KOPT-K1 (cell line): ENCODE measurements around the gene ABCA13.

Source experiments
- H3K27ac ChIP-seq: fragments of 200-600 bp; sonication (generic); 2 replicates; pipeline ENCODE4 v1.5.1; 2016; ENCODE audit warnings: antibody characterized with exemption, mild to moderate bottlenecking, low read depth, low read length; ENCODE audit not compliant: poor library complexity, severe bottlenecking
- H3K36me3 ChIP-seq: fragments of 200-600 bp; sonication (generic); 2 replicates; pipeline ENCODE4 v1.5.1; 2017; ENCODE audit warnings: antibody characterized with exemption, mild to moderate bottlenecking, low read length, moderate library complexity; ENCODE audit not compliant: insufficient read depth
- H3K9me3 ChIP-seq: fragments of 200-600 bp; sonication (generic); 2 replicates; pipeline ENCODE4 v1.5.1; 2017; ENCODE audit warnings: antibody characterized with exemption, low read length, mild to moderate bottlenecking; ENCODE audit not compliant: insufficient read depth, poor library complexity, severe bottlenecking

Gene ABCA13

DNA sequence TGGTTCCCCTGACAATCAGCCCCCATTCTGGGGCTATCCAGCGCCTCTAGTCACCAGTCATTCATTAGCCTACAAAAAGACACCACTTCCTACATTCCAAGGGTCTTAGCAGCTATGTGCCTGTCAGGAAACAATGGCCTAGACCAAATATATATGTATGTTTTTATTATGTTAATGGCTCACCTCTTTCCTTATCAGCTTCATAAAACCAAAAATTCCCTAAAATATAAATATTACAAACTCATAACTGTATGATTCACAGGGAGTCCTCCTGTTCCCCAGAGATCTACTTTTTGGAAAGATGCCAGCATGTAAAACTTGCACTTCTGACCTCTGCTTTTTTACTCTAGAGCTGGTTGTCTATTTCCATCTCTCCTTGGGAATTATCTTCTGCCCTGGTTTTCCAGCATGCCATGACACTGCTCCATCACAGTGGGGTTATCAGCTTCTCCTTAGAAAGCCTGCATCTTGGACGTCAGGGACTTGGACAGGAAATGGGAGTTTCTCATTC lies 79.2 kb downstream of the ABCA13 start:
- no peak overlapping the region for H3K27ac ChIP-seq
- H3K36me3 ChIP-seq, result no peaks in the 10 kb centered on the region
- no peaks in the 10 kb centered on the region for H3K9me3 ChIP-seq

- Histone ChIP-seq H3K27ac (no peak overlapping the region), H3K9me3 (no peaks in the 10 kb centered on the region), H3K36me3 (no peaks in the 10 kb centered on the region)
These were observed 80.5 kb downstream of the ABCA13 start for GRCh38 chr7:48251766-48252165.

- H3K27ac ChIP-seq, result no peak overlapping the region
These were observed 81.7 kb downstream of the ABCA13 start for GRCh38 chr7:48252995-48253394.

DNA sequence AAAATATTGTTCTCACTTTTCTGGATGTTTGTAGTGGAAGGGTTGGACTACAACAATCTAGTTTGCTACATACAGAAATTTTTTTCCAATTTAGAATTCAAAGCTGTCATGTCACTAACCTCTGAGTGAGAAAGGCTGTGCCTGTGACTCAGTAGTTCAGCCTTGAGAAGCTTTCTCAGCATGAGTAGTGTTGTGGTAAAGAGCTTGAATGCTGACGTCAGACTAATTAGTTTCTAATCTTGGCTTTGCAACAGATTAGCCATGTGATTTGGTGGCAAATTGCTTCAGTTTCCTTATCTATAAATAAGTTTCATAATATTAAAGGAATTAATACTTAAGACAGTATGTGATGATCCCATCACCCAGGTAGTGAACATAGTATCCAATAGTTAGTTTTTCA lies 83.8 kb downstream of the ABCA13 start:
- Histone ChIP-seq H3K36me3 (no peaks in the 10 kb centered on the region), H3K27ac (no peak overlapping the region), H3K9me3 (no peaks in the 10 kb centered on the region)

More at GRCh38 chr7:48252995-48253394, 81.7 kb downstream of the ABCA13 start:
- H3K36me3 ChIP-seq, result no peaks in the 10 kb centered on the region
- no peaks in the 10 kb centered on the region for H3K9me3 ChIP-seq

DNA sequence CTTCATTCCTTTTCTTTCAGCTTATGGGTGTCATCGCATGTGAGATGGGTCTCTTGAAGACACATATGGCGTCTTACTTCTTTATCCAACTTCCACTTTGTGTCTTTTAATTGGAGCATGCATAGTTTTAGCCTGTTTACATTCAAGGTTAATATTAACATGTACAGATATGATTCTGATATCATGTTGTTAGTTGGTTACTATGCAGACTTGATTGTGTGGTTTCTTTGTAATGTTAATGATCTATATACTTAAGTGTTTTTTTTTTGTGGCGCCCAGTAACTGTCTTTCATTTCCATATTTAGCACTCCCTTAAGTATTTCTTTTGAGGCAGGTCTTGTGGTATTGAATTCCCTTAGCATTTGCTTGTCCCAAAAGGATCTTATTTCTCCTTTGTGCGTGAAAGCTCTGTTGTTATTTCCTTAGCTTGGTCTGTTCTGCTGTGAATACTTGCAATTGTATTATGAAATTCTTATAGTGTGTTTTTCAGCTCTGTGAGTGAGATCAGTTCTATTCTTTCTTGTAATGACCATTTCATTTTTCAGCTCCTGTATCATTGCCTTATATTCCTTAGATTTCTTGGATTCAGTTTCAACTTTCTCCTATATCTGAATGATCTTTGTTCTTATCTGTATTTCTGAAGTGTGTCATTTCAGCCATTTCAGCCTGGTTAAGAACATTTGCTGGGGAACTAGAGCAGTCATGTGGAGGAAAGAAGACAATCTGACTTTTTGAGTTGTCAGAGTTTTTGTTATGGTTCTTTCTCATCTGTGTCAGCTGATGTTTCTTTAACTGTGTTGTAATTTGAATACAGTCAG lies 88.4 kb downstream of the ABCA13 start:
- no peaks in the 10 kb centered on the region for H3K36me3 ChIP-seq
- no peak overlapping the region for H3K27ac ChIP-seq

DNA sequence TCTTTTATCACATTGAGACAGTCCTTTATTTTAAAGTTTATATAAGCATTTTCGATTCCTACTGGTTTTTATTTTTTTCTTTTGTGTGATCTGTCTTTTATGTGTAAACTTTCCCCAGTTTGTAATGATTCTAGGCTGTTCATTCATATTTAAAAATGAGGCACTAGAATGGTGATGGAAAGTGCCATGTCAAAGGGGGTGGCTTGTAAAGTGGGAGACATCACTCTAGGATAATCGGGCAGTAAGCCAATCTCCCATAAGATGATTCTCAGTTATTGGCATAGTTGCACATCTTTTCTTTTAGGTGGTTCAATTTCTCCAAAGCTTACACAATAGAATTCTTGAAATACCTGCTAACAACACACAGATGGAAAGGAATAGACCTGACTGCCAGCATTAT lies 90.4 kb downstream of the ABCA13 start:
- Histone ChIP-seq H3K36me3 (no peaks in the 10 kb centered on the region), H3K9me3 (no peaks in the 10 kb centered on the region), H3K27ac (no peak overlapping the region)

More for the DNA sequence above, 88.4 kb downstream of the ABCA13 start:
- no peaks in the 10 kb centered on the region for H3K9me3 ChIP-seq

DNA sequence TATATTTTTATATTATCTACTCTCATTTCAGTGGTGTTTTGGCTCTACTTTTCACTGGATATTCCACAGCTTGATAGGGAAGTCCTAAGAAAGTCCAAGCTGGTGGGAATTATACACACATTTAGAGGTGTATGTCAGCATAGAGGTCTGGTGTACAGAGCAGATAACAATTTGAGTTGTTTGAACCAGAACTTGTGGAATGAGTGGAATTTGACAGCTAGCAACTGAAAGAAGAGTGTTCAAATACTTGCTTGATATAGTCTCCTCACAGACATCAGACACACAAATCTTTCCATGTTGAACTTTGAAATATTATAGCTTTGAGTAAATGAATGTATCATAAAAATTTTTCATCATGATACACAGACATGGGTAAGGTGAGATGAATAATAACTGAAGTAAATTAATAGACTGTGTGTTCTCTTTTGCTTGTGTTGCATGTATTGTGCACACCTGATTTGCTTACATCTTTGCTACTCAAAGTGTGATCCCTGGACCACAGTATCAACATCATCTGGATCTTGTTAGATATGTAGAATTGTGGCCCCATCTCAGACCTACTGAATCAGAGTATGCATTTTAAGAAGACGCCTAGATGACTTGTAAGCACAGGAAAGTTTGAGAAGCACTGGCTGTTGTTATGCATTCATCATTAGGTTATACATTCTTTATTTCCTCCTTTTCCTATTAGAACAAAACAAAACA lies 91.5 kb downstream of the ABCA13 start:
- no peak overlapping the region for H3K27ac ChIP-seq

GRCh38 chr7:48263311-48263650 lies 92.0 kb downstream of the ABCA13 start:
- Histone ChIP-seq H3K27ac (no peak overlapping the region), H3K9me3 (no peaks in the 10 kb centered on the region), H3K36me3 (no peaks in the 10 kb centered on the region)

More for the DNA sequence above, 91.5 kb downstream of the ABCA13 start:
- Histone ChIP-seq H3K36me3 (no peaks in the 10 kb centered on the region), H3K9me3 (no peaks in the 10 kb centered on the region)

- Histone ChIP-seq H3K27ac (no peak overlapping the region), H3K9me3 (no peaks in the 10 kb centered on the region)
These were observed 97.8 kb downstream of the ABCA13 start for GRCh38 chr7:48269066-48269465.

GRCh38 chr7:48274662-48275061 lies 103.4 kb downstream of the ABCA13 start:
- Histone ChIP-seq H3K27ac (no peak overlapping the region), H3K9me3 (no peaks in the 10 kb centered on the region), H3K36me3 (no peaks in the 10 kb centered on the region)

More at GRCh38 chr7:48269066-48269465, 97.8 kb downstream of the ABCA13 start:
- no peaks in the 10 kb centered on the region for H3K36me3 ChIP-seq

- no peaks in the 10 kb centered on the region for H3K36me3 ChIP-seq
- H3K27ac ChIP-seq, result no peak overlapping the region
These were observed 108.2 kb downstream of the ABCA13 start for GRCh38 chr7:48279420-48279819.

GRCh38 chr7:48280100-48280499 lies 108.8 kb downstream of the ABCA13 start:
- Histone ChIP-seq H3K9me3 (no peaks in the 10 kb centered on the region), H3K36me3 (no peaks in the 10 kb centered on the region), H3K27ac (no peak overlapping the region)

More at GRCh38 chr7:48279420-48279819, 108.2 kb downstream of the ABCA13 start:
- H3K9me3 ChIP-seq, result no peaks in the 10 kb centered on the region

- Histone ChIP-seq H3K9me3 (no peaks in the 10 kb centered on the region), H3K27ac (no peak overlapping the region), H3K36me3 (no peaks in the 10 kb centered on the region)
These were observed 114.1 kb downstream of the ABCA13 start for GRCh38 chr7:48285373-48285772.

DNA sequence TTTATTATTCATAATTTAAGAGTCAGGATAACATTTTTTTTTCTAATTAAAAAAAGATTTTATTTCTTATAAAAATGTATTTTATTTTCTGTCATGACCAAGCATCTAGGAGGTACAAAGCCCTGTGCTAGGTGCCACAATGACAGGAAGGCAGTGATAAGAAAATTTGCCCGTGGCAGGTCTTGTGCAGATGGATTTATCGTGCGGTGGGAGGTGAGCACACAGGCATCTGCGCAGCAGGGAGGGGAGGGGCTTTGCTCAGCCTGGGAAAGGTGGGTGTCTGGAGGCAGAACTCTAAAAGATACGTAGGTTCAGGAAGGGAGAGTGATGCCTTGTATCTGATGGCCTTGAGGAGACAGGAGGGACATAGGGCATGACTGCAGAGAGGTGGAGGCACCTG lies 115.6 kb downstream of the ABCA13 start:
- H3K27ac ChIP-seq, result no peak overlapping the region
- no peaks in the 10 kb centered on the region for H3K36me3 ChIP-seq
- no peaks in the 10 kb centered on the region for H3K9me3 ChIP-seq

DNA sequence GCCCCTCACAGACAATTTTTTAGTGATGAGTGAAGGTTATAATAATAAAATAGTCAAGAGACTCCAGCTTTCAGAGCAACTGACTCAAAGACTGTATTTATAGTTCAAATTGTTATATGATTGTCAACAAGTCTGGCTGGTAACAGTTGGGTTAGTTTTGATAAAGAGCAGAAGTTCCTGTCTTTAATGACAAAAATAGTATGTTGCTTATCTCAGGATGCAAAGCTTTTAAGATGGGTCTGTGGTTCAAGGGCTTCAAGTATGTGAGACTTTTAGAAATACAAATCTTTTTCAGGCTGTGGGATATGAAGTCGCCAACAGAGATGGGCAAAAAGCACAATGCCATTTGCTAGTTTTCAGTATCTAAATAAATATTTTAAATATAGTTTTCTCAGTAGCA lies 118.4 kb downstream of the ABCA13 start:
- Histone ChIP-seq H3K9me3 (no peaks in the 10 kb centered on the region), H3K27ac (no peak overlapping the region), H3K36me3 (no peaks in the 10 kb centered on the region)
